HepG2 (cell line): ENCODE measurements around the gene TSC1. TPM values are rescaled to one million over a fixed set of nuclear protein-coding genes. Genes with fewer than 3 reads are reported as not detected.
A peak's percentile ranks its signal among the peaks of the same experiment; 100 is the strongest.

Source experiments
- ATF7-NPFF ChIP-seq: sonication (generic); formaldehyde crosslinking; IDR thresholded peaks from 2 replicates; pipeline ENCODE4 v1.8.1; 2023; ENCODE audit warnings: mild to moderate bottlenecking, low read depth, missing genetic modification reagents, moderate library complexity
- MBD4 ChIP-seq: IDR thresholded peaks from 2 replicates; pipeline ENCODE4 v1.6.1; 2012; ENCODE audit warnings: low read length, inconsistent platforms, borderline replicate concordance
- TBX3 ChIP-seq: fragments of 450-650 bp; IDR thresholded peaks from 2 replicates; pipeline ENCODE4 v1.6.1; 2017; ENCODE audit warnings: antibody characterized with exemption, mild to moderate bottlenecking, inconsistent platforms, borderline replicate concordance
- ZMYM2 ChIP-seq: sonication (generic); formaldehyde crosslinking; IDR thresholded peaks from 2 replicates; pipeline ENCODE4 v1.8.0; 2022; ENCODE audit warnings: mild to moderate bottlenecking, missing genetic modification reagents
- ZNF20 ChIP-seq: sonication (generic); formaldehyde crosslinking; IDR thresholded peaks from 2 replicates; pipeline ENCODE4 v1.4.0; 2020; ENCODE audit warnings: mild to moderate bottlenecking, moderate library complexity, missing genetic modification reagents
- ZNF207 ChIP-seq: fragments of 450-650 bp; IDR thresholded peaks from 2 replicates; pipeline ENCODE4 v1.6.1; 2016; ENCODE audit warnings: antibody characterized with exemption, borderline replicate concordance
- ZNF256 ChIP-seq: sonication (generic); formaldehyde crosslinking; conservative IDR thresholded peaks from 2 replicates; pipeline ENCODE4 v1.4.0; 2020; ENCODE audit warnings: missing genetic modification reagents
- ZNF30 ChIP-seq: sonication (generic); formaldehyde crosslinking; IDR thresholded peaks from 2 replicates; pipeline ENCODE4 v1.5.0; 2020; ENCODE audit warnings: mild to moderate bottlenecking, missing genetic modification reagents
- ZNF556 ChIP-seq: sonication (generic); formaldehyde crosslinking; IDR thresholded peaks from 2 replicates; pipeline ENCODE4 v1.4.0; 2020; ENCODE audit warnings: mild to moderate bottlenecking, missing genetic modification reagents, borderline replicate concordance
- ZNF615 ChIP-seq: sonication (generic); formaldehyde crosslinking; IDR thresholded peaks from 2 replicates; pipeline ENCODE4 v1.5.0; 2020; ENCODE audit warnings: mild to moderate bottlenecking, missing genetic modification reagents, borderline replicate concordance
- ZNF629 ChIP-seq: sonication (generic); formaldehyde crosslinking; conservative IDR thresholded peaks from 2 replicates; pipeline ENCODE4 v1.5.0; 2020; ENCODE audit warnings: missing genetic modification reagents
- ZNF75D ChIP-seq: sonication (generic); formaldehyde crosslinking; IDR thresholded peaks from 2 replicates; pipeline ENCODE4 v1.8.1; 2023; ENCODE audit warnings: missing genetic modification reagents, mild to moderate bottlenecking, borderline replicate concordance
- ZSCAN29 ChIP-seq: sonication (generic); formaldehyde crosslinking; conservative IDR thresholded peaks from 2 replicates; pipeline ENCODE4 v1.4.0; 2020; ENCODE audit warnings: mild to moderate bottlenecking, missing genetic modification reagents
- ZSCAN30 ChIP-seq: sonication (generic); formaldehyde crosslinking; IDR thresholded peaks from 2 replicates; pipeline ENCODE4 v1.5.0; 2020; ENCODE audit warnings: mild to moderate bottlenecking, missing genetic modification reagents
- polyA plus RNA-seq, 8 experiments: library from polyadenylated mRNA; depleted of rRNA in 3 of 8; stranded (reverse) in 7 of 8; unstranded in 1 of 8; fragments of >200 nt; fragmentation: Illumina TruSeq in 4 of 8; extraction: Trizol in 4 of 8; gene quantifications; 2 replicates each; pipeline versions ENCODE4 v1.2.1 to v1.2.3, GENCODE V29; 2011 to 2016; ENCODE audit warnings: low read depth in 4 of 8, missing spikeins in 1 of 8, mixed read lengths in 1 of 8; ENCODE audit not compliant: insufficient read depth in 1 of 8
- total RNA-seq, 5 experiments: library from RNA; depleted of rRNA; stranded (reverse); fragments of >200 nt; fragmentation: Illumina TruSeq; extraction: Trizol; gene quantifications; 2 replicates each; pipeline ENCODE4 v1.2.3, GENCODE V29; 2016; ENCODE audit warnings: low read depth in 1 of 5
- TF ChIP-seq, protein P1 (sequence below), 2 experiments: sonication (generic) in 1 of 2; formaldehyde crosslinking in 1 of 2; IDR thresholded peaks; 2 replicates each; pipeline versions ENCODE4 v1.4.0 to v1.6.1; 2018 to 2020; ENCODE audit warnings: missing genetic modification reagents in 2 of 2, borderline replicate concordance in 1 of 2, low read depth in 1 of 2, mild to moderate bottlenecking in 1 of 2, missing biosample characterization in 1 of 2
- TF ChIP-seq, protein P2 (sequence below): sonication (generic); formaldehyde crosslinking; IDR thresholded peaks from 2 replicates; pipeline ENCODE4 v1.5.0; 2020; ENCODE audit warnings: mild to moderate bottlenecking, missing genetic modification reagents, moderate library complexity
- TF ChIP-seq, protein P3 (sequence below): sonication (generic); formaldehyde crosslinking; IDR thresholded peaks from 2 replicates; pipeline ENCODE4 v1.8.0; 2022; ENCODE audit warnings: missing genetic modification reagents, mild to moderate bottlenecking, moderate library complexity, borderline replicate concordance
- TF ChIP-seq, protein P4 (sequence below): sonication (generic); formaldehyde crosslinking; IDR thresholded peaks from 2 replicates; pipeline ENCODE4 v1.5.0; 2020; ENCODE audit warnings: mild to moderate bottlenecking, missing genetic modification reagents, borderline replicate concordance

The TSC1 gene
- total and polyA plus RNA-seq, 2 of the 13 experiments (the other 11 are each of a cell fraction or from before 2014, with no cell fraction given), result 31.6 to 66.1 TPM

DNA sequence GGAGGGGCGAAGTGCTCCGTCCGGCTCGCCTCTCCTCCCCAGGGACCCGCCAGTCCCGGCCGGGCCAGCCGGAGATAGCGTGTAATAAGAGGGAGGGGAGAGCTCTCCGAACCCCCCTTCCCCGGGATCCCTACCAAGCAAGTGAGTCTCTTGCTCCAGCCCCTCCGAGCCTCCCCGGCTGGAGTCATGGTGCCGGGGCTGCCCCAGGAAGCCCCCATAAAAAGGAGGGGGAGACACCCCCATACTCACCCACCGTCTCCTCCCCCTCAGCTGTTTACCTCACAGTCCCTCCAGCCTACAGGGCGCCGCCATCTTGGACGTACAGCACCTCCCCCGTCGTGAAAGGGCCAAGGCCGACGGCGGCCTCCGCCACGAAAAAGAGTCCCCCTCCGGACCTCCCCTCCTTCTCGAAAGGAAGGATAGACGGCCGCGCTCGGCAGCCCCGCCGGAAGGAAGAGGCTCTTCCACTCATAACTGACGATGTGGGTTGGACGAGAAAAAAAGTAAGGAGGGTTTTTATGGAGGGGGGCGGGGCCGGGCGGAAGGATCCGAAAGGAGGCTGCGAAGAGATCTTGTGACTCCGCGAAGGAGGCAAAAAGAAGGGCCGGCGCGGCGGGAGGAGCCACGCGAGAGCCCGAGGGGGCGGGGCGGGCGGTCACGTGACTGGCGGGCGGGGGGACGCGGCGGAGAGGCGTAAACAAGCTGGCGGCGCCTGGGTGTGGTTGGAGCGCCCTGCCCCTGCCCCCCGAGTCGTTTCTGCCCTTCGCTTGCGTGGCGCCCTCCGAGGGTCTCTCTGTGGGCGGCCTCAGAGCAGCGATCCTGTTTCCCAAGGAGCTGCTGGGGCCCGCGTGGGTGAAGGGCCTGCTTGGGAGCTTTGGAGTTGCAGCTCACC is at the start of gene TSC1 (continued):
- peak; percentile 47; the same call in 1 of the 2 replicates for TF ChIP-seq ATF7-NPFF (CRISPR knock-in tag)
- no peak for TF ChIP-seq ZSCAN30 (CRISPR knock-in tag)
- TF ChIP-seq, protein P1, sequence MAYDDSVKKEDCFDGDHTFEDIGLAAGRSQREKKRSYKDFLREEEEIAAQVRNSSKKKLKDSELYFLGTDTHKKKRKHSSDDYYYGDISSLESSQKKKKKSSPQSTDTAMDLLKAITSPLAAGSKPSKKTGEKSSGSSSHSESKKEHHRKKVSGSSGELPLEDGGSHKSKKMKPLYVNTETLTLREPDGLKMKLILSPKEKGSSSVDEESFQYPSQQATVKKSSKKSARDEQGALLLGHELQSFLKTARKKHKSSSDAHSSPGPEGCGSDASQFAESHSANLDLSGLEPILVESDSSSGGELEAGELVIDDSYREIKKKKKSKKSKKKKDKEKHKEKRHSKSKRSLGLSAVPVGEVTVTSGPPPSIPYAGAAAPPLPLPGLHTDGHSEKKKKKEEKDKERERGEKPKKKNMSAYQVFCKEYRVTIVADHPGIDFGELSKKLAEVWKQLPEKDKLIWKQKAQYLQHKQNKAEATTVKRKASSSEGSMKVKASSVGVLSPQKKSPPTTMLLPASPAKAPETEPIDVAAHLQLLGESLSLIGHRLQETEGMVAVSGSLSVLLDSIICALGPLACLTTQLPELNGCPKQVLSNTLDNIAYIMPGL (CRISPR knock-in tag; IDR thresholded peaks at IDR 0.05; ENCODE audit: borderline replicate concordance in 1 of 2, low read depth in 1 of 2), result peak; percentile 59 to 80; a peak in 3 of 4 replicates
- no peak for TF ChIP-seq ZNF75D (CRISPR knock-in tag)
- no peak for TF ChIP-seq ZNF615 (CRISPR knock-in tag)
- no peak for TF ChIP-seq ZNF629
- TF ChIP-seq ZNF30 (CRISPR knock-in tag), result no peak
- no peak for TF ChIP-seq MBD4
- TF ChIP-seq ZNF256 (CRISPR knock-in tag), result no peak; the same call in 1 of the 2 replicates
- TF ChIP-seq, protein P2, sequence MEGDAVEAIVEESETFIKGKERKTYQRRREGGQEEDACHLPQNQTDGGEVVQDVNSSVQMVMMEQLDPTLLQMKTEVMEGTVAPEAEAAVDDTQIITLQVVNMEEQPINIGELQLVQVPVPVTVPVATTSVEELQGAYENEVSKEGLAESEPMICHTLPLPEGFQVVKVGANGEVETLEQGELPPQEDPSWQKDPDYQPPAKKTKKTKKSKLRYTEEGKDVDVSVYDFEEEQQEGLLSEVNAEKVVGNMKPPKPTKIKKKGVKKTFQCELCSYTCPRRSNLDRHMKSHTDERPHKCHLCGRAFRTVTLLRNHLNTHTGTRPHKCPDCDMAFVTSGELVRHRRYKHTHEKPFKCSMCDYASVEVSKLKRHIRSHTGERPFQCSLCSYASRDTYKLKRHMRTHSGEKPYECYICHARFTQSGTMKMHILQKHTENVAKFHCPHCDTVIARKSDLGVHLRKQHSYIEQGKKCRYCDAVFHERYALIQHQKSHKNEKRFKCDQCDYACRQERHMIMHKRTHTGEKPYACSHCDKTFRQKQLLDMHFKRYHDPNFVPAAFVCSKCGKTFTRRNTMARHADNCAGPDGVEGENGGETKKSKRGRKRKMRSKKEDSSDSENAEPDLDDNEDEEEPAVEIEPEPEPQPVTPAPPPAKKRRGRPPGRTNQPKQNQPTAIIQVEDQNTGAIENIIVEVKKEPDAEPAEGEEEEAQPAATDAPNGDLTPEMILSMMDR, result 0 out of 2 replicates have a peak, but pooled peaks have one; percentile 7
- TF ChIP-seq, protein P3, sequence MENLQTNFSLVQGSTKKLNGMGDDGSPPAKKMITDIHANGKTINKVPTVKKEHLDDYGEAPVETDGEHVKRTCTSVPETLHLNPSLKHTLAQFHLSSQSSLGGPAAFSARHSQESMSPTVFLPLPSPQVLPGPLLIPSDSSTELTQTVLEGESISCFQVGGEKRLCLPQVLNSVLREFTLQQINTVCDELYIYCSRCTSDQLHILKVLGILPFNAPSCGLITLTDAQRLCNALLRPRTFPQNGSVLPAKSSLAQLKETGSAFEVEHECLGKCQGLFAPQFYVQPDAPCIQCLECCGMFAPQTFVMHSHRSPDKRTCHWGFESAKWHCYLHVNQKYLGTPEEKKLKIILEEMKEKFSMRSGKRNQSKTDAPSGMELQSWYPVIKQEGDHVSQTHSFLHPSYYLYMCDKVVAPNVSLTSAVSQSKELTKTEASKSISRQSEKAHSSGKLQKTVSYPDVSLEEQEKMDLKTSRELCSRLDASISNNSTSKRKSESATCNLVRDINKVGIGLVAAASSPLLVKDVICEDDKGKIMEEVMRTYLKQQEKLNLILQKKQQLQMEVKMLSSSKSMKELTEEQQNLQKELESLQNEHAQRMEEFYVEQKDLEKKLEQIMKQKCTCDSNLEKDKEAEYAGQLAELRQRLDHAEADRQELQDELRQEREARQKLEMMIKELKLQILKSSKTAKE (CRISPR knock-in tag), result 0 out of 2 replicates have a peak, but pooled peaks have one; percentile 32
- no peak; the same call in 1 of the 2 replicates for TF ChIP-seq ZNF556 (CRISPR knock-in tag)
- peak; percentile 87; the same call in 1 of the 2 replicates for TF ChIP-seq TBX3
- TF ChIP-seq ZNF207, result no peak
- TF ChIP-seq ZMYM2 (CRISPR knock-in tag), result no peak
- TF ChIP-seq ZSCAN29, result no peak
- TF ChIP-seq, protein P4, sequence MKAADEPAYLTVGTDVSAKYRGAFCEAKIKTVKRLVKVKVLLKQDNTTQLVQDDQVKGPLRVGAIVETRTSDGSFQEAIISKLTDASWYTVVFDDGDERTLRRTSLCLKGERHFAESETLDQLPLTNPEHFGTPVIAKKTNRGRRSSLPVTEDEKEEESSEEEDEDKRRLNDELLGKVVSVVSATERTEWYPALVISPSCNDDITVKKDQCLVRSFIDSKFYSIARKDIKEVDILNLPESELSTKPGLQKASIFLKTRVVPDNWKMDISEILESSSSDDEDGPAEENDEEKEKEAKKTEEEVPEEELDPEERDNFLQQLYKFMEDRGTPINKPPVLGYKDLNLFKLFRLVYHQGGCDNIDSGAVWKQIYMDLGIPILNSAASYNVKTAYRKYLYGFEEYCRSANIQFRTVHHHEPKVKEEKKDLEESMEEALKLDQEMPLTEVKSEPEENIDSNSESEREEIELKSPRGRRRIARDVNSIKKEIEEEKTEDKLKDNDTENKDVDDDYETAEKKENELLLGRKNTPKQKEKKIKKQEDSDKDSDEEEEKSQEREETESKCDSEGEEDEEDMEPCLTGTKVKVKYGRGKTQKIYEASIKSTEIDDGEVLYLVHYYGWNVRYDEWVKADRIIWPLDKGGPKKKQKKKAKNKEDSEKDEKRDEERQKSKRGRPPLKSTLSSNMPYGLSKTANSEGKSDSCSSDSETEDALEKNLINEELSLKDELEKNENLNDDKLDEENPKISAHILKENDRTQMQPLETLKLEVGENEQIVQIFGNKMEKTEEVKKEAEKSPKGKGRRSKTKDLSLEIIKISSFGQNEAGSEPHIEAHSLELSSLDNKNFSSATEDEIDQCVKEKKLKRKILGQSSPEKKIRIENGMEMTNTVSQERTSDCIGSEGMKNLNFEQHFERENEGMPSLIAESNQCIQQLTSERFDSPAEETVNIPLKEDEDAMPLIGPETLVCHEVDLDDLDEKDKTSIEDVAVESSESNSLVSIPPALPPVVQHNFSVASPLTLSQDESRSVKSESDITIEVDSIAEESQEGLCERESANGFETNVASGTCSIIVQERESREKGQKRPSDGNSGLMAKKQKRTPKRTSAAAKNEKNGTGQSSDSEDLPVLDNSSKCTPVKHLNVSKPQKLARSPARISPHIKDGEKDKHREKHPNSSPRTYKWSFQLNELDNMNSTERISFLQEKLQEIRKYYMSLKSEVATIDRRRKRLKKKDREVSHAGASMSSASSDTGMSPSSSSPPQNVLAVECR (CRISPR knock-in tag), result peak; percentile 87
- no peak for TF ChIP-seq ZNF20 (CRISPR knock-in tag)
